Stimulated activated CD4-positive, alpha-beta T cell treated with anti-CD3 and anti-CD28 coated beads, TNF-alpha, amount 100 ng/mL, for 4 hours (primary cell): ENCODE measurements around the gene ROCK2.

ENCODE experiments used
- DNase-seq, 3 experiments: peaks; one replicate each; pipeline ENCODE4 v3.0.0-alpha.2; 2020; ENCODE audit warnings: low read depth in 3 of 3

ROCK2 gene

DNA sequence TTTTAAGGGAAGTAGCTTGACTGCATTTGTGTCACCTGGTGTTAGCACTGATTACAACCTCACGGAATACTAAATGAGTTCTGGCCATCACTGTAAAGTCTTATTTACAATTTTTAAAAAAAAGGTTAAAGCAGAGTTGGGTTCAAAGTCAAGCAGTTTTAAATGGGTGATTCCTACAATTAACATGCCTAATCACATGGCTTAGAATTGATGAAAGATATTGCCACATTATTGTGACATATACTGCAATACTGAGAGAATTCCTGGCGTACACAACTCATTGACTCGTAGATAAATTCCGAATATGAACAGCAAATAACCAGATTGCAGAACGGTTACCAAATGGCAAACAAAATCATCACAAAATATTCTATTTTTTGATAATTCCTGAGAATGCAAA lies 34.2 kb downstream of the ROCK2 start:
- DNase-seq, result no peak

DNA sequence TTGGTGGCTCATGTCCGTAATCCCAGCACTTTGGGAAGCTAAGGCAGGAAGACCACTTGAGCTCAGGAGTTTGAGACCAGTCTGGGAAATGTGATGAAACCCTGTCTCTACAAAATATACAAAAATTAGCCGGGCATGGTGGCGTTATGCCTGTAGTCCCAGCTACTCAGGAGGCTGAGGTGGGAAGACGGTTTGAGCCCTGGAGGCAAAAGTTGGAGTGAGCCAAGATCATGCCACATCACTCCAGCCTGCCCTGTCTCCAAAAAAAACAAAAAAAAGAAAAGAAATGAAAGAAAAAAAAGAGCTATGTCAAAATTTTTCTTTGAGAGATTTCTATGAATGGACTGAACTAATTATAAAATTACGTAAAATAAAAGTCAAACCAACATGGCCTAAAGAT lies 34.7 kb downstream of the ROCK2 start:
- DNase-seq, result no peak

DNA sequence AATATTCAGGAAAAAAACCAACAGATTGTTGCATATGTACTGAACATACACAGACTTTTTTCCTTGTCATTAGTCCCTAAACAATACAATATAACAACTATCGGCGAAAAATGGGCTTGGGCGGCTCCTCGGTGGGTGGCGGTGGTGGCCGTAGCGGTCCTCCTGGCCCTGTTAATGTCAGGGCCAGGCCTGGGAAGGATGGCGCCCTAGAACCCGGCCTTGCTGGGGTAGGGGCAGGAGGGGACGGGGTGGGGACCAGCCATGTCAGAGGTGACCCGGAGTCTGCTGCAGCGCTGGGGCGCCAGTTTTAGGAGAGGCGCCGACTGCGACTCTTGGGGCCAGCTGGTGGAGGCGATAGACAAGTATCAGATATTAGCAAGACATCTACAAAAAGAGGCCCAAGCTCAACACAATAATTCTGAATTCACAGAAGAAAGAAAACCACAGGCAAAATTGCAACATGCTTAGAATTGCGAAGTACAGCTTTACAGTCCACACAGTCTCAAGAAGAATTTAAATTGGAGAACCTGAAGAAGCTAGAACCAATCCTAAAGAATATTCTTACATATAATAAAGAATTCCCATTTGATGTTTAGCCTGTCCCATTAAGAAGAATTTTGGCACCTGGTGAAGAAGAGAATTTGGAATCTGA lies 36.5 kb downstream of the ROCK2 start:
- no peak for DNase-seq

DNA sequence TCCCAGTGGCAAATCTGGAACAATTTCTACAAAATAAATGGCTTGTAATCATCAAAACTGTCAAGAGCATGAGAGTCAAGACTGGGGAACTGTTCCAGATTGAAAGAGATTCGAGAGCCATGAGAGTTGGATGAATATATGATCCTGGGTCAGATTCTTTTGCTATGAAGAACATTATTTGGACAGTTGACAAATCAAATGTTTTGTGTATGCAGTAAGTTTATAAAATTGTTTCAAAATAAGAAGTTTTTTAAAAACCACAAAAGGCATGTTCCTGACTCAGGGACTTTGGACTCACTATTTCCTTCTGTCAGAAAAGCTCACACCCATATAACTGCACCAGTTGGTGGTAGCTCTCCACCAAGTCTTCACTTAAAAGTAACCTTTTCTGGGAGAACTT lies 38.5 kb downstream of the ROCK2 start:
- DNase-seq, result no peak

DNA sequence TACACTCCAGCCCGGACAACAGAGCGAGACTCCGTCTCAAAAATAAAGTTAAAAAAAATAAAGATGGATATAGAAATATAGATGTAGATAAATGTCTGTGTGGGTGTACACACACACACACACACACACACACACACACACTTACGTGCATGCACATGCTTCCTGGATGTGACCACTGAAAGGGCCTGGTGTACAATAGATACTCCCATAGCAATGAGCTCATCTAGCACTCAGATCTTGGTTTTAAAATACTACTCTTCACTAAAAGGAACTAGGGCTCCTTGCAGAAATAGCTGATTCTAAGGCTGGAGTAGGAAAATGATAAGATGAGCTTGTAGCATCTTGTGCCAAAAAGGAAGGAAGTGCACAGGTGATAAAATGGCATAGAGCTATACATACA lies 39.1 kb downstream of the ROCK2 start:
- no peak for DNase-seq

DNA sequence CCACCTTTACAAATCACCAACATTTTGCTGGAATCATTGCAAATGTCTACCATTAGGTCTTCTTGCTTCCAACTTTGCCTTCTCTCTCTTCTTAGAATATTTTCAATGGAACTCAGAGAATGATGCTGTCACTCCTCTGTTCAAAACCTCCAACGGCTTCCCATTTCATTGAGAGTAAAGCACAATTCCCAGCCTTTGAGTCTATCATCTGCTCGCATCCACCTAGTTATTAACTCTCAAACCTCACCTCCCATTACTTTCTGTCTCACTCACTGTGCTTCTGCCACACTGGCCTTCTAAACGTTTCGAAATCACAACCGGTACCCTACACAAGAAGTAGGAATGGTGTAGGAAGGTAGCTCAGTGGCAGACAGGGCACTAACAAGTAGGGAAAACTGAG lies 40.0 kb downstream of the ROCK2 start:
- DNase-seq, result no peak

DNA sequence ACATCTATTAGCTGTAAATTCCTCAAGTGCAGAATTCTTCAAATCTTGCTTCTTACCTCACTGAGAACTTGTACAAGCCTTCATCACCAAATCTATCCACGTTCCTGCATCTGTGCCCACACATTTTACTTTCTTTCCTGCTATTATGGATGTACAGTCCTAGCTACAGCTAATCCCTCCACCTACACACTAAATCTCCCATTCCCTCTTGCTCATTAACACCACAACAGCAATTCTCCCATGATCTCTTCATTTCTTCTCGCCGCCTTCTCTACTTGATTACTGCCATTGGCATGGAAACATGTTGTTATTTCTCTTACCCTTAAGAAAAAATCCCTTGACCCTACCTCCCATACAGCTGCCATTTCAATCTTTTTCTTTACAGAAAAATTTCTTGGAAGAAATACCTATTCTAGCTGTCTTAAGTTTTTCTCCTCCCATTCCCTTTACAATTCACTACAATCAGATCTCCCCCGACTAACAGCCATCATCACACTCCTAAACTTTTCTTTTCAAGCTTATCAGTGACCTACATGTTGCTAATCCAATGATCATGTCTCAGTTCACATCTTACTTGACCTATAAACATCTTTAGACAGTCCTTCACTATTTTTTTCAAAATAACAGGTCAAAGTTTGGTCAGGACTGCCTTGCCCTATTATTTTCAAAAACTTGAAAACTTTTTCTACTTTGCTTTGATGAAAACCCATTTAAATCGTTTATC lies 41.0 kb downstream of the ROCK2 start:
- DNase-seq, result no peak

DNA sequence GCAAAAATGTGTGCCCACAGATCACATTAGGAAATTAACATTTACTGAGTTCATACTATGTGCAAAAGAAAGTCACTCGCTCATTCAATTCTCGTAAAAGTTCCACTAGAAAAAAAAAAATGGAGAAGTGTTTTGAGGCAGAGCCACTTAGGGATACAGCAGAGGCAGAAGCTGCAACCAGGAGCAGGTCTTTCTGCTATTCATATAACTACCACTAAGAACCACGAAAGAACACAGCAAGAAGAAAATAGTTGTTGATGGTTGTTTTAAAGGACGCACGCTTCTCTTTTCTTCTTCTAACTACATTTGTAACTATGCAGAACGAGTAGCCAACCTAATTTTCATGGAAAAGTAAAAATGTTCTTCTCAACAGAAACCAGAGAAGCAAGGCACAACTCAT lies 45.0 kb downstream of the ROCK2 start:
- DNase-seq, result no peak

DNA sequence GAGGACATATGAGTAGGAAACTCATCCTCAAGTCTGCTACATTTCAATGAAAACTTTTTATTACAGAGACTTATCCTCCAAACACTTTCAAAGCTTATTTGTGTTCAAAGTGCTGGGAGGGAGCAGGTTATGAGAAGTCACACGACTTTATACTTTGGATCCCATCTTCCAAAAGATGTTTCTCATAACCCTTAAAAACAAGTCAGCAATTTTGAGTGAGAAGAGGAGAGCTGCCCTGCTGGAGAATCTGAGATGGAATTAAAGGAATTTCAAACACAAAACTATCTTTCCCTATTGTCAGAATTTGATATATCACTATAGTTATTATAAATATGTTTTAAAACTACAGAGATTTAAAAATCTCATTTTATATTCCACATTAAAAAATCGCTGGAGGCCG lies 45.8 kb downstream of the ROCK2 start:
- no peak for DNase-seq

DNA sequence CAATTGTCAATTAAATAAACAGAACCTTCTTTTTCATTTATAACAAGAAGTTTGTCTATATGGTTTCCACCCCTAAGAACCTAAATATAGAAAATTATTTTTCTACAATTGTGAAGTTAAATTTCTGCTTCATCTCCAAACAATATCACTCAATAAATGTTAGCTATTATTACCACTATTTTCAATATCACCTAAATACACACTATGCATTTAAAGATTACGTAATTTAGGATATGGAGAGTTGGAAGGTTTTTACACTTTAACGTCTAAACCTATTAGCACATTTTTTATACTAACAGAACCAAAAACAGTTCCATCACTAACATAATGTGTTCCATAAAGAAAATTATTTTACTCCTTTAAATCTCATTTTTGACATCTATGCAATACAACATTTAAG lies 48.0 kb downstream of the ROCK2 start:
- no peak for DNase-seq

DNA sequence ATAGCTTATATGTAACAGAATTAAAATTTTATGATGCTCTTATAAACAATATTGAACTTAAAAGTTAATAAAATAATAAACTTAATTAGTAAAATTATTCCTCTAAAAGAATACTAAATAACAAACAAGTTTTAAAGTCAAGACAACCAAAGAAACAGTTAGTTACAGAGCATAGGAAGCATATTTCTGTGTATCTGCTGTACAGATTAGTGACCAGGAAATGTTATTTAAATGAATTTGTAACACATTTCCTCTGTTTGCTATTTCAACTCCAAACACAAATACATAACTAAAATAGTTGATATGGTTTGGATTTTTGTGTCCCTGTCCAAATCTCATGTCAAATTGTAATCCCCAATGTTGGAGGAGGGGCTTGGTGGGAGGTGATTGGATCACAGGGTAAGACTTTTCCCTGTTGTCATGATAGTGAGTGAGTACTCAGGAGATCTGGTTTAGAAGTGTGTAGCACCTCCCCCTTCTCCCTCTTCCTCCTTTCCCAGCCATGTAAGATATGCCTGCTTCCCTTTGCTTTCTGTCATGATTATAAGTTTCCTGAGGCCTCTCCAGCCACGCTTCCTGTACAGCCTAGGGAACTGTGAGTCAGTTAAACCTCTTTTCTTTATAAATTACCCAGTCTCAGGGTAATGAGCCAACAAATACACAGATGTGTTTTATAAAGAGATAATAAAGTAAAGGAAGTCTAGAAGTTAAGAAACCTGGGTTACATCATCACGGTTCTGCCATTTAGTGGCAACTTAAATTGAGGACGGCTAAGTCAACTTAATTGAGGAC lies 51.8 kb downstream of the ROCK2 start:
- no peak for DNase-seq

DNA sequence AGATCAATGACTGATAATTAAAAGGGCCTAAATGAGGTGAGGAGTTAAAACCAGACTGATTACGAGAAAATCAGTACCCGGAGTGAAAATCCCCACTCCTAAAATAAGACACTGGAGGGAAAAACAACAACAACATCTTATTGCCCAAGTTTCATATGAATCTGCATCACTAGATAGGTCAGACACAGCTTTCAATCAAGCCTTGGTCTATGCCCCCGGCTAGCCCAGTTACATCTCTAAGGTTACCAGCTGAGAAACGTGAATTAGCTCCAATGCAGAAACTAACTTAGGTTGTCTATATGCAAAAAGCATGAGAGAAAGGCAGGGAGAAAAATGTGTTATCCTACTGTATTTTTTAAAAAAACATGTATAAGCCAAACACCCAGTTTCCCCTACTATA lies 53.7 kb downstream of the ROCK2 start:
- no peak for DNase-seq

DNA sequence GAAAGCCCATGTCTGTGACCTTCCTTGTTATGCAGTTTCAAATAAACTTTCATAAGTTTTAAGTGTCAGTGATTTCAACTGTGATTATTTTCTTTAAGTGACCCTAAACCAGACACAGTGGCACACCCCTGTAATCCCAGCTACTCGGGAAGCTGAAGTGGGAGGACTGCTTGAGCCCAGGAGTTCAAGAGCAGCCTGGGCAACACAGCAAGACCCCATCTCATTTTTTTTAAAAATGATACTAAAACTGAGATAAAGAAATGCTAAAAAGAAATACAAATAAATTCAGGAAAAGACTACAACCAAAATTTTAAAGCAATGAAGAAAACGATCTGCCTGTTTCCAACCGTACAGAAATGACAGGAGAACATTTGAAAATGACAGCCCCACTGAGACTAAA lies 54.2 kb downstream of the ROCK2 start:
- DNase-seq, result no peak

DNA sequence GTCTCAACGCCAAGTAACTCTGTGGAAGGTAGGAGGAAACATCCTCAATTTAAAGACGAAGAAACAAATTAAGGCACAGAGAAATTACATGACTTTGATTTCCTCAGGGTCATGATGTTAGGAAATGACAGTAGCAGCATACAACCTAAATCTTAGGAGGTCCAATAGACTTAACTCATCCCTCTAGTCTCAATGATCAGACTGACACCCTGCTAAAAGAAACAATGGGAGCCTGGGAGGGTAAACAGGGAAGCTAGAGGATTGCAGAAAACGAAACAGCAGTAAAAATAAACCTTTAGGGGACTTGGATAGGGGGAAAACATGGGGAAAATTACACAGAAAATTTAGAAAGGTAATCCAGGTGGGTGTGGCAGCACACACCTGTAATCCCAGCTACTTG lies 56.0 kb downstream of the ROCK2 start:
- DNase-seq, result no peak

DNA sequence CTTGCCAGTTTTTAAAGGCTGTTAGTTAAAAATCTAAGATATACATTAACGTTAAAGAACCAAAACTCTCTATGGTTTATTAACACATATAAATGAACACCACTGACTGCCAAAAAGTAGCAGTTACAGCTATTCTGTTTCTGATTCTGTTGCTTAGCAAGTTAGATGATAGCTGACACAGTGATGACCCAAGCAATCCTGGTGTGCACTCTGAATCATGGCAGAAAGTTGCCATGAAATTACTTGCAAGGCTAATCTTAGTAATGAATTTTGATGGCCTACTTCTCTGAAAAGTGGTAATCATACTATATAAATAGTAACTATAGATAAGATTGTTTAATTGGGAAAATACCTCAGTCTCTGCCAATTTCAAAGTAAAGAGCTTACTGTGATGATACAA lies 57.7 kb downstream of the ROCK2 start:
- no peak for DNase-seq

DNA sequence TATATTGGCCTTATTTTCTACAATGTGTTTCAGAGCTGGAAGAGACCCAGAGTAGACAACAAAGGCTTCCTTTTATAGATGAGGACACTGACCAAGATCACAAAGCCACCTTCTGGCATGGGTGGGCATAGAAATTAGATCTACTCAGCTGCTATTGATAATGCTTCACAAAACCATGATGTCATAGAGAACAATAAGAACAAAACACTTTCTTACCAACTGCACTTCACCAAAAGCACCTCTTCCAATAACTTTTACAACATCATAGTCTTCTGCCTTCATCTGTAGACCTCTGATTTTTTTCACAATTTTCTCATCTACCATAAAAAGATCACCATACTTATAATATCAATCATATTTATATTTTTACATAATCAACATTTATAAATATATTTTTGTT lies 58.1 kb downstream of the ROCK2 start:
- DNase-seq, result no peak

DNA sequence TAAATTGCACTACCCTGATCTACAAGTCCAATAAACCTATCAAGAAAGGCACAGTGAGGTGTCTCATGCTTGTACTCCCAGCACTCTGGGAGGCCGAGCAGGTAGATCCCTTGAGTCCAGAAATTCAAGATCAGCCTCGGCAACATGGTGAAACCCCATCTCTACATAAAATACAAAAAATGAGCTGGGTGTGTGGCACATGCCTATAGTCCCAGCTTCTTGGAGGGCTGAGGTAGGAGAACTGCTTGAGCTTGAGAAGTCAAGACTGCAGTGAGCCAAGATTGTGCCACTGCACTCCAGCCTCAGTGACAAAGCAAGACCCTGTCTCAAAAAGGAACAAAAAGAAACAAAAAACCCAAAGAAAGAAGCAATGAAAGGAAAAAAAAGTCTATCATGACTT lies 58.9 kb downstream of the ROCK2 start:
- no peak for DNase-seq

DNA sequence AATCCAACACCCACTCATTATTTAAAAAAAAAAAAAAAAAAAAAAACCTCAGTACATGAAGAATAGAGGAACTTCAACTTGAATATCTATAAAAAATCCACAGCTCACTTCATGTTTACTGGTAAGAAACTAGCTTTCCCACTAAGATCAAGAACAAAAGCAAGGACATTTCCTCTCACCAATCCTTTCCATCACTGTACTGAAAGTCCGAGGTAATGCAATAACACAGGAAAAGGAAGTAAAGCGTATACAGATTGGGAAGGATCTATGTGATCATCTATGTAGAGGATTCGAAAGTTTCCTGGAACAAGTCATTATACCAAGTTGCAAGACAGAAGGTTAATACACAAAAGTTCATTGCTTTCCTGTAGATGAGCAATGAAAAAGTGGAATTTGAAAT lies 63.2 kb downstream of the ROCK2 start:
- DNase-seq, result no peak

DNA sequence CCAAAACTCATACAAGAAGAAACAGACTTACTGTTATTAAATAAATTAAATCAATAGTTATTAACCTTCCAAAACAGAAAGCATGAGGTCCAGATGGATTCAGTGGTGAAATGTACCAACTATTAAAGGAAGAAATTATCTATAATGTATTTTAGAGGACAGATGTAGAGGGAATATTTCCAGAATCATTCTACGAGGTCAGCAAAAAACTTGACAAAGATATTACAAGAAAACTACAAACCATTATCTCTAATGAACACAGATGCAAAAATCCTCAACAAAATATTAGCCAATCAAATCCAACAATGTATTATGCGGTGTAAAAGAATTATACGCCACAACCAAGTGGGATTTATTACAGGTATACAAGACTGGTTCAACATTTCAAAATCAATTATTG lies 63.7 kb downstream of the ROCK2 start:
- DNase-seq, result no peak

DNA sequence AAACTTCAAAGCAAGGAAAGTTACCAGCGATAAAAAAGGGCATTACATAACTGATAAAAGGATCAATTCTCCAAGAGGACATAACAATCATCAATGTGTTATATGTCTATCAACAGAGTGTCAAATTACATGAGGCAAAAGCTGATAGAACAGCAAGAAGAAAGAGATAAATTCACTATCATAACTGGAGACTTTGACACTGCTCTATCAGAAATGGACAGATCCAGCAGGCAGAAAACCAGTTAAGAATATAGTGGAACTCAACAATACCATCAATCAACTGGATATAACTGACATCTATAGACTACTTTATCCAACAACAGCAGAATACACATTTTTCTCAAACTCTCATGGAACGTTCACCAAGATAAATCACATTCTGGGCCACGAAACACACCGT lies 65.0 kb downstream of the ROCK2 start:
- no peak for DNase-seq

DNA sequence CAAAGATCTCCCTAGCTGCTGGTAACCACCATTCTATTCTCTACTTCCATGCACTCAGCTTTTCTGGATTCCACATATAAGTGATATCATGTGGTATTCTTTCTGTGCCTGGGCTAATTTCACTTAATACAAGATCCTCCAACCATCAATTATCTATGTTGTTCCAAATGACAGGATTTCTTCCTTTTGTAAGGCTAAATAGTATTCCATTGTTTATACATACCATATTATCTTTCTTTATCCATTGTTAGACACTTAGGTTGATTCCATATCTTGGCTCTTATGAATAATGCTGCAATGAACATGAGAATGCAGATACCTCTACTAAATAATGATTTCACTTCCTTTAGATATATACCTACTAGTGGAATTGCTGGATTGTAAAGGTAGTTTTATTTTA lies 66.2 kb downstream of the ROCK2 start:
- no peak for DNase-seq

DNA sequence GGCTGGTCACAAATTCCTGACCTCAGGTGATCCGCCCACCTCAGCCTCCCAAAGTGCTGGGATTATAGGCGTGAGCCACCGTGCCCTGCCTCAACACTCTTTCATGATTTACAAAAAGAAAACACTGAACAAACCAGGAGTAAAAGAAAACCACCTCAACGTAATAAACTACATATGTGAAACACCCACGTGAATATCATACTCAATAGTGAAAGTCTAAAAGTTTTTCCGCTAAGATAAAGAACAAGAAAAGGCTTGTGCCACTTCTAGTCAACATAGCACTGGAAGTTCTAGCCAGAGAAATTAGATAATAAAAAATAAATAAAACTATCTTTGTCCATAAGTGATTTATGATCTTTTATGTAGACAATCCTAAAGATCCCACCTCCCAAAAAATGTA lies 68.5 kb downstream of the ROCK2 start:
- no peak for DNase-seq

DNA sequence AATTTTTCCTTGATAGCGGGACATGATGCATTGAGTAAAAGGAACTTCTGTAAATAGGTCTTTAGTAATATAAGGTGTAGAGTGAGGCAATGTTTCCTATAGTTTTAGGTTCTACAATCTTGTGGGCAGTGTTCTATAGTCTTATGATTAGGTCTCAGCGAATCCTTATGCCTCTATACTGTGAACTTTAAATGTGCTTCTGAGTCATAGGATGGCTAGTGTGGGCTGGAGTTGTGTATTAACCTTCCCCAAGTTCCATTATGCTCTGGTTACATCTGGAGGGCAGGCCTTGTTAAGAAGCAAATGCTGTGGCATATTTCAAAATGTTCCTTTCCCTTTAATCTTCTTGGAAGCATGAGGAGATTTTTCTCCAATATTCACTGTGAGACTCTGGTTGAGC lies 73.5 kb downstream of the ROCK2 start:
- DNase-seq, result no peak
